K562 (cell line): ENCODE data around the gene CDYL.

Experiments used
- EP300 ChIP-seq: IDR thresholded peaks from 2 replicates; pipeline ENCODE4 v1.6.1; 2012; ENCODE audit warnings: low read length, improper control_type of control experiment
- ETS2 ChIP-seq: IDR thresholded peaks from 2 replicates; pipeline ENCODE4 v1.6.1; 2016; ENCODE audit warnings: borderline replicate concordance, missing genetic modification characterization, mild to moderate bottlenecking, moderate library complexity, missing compliant biosample characterization; ENCODE audit not compliant: poor library complexity, severe bottlenecking
- FOXM1 ChIP-seq, 2 experiments: fragments of 450-650 bp in 1 of 2; sonication (generic) in 1 of 2; formaldehyde crosslinking in 1 of 2; IDR thresholded peaks; 2 replicates each; pipeline versions ENCODE4 v1.6.1 to v1.9.0; 2017 to 2022; ENCODE audit warnings: low read depth in 2 of 2, mild to moderate bottlenecking in 2 of 2, missing genetic modification reagents in 1 of 2, moderate library complexity in 1 of 2
- KLF16 ChIP-seq: IDR thresholded peaks from 2 replicates; pipeline ENCODE4 v1.6.1; 2016; ENCODE audit warnings: antibody characterized with exemption
- TCFL5 ChIP-seq: fragments of 250-450 bp; sonication (Bioruptor Pico); conservative IDR thresholded peaks from 2 replicates; pipeline ENCODE4 v1.6.1; 2021; ENCODE audit warnings: mild to moderate bottlenecking, moderate library complexity, matching md5 sums

DNA sequence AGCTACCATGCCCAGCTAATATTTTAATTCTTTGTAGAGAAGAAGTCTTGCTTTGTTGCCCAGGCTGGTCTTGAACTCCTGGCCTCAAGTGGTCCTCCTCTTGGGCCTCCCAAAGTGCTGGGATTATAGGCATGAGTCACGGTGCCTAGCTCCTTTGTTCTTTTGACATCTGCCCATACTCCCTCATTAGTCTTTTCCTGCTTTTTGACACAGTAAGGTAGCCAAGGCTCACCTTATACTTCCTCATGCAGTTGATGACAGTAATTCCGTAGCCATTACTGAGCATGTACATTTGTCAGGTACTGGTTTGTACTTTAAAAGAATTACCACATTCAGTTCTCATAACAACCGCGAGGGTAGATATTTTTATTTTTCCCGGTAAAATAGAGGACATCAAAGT, 76.7 kb downstream of the CDYL start:
- TF ChIP-seq EP300 (no peak), FOXM1 (IDR thresholded peaks at IDR 0.05; ENCODE audit: low read depth) (no peak), FOXM1 (CRISPR knock-in tag; IDR thresholded peaks at IDR 0.05; ENCODE audit: low read depth) (no peak), ETS2 (tag) (no peak), KLF16 (no peak), TCFL5 (CRISPR knock-in tag) (no peak)
